PFSK-1 (cell line): ENCODE results near the gene VWA3B.

Source experiments
- SIN3A ChIP-seq: IDR thresholded peaks from 2 replicates; pipeline ENCODE4 v1.6.1; 2012; ENCODE audit warnings: mild to moderate bottlenecking, low read length, moderate library complexity, borderline replicate concordance; ENCODE audit not compliant: insufficient read depth
- TAF1 ChIP-seq: IDR thresholded peaks from 2 replicates; pipeline ENCODE4 v1.6.1; 2012; ENCODE audit warnings: low read length, control low read depth, borderline replicate concordance; ENCODE audit not compliant: insufficient read depth

DNA sequence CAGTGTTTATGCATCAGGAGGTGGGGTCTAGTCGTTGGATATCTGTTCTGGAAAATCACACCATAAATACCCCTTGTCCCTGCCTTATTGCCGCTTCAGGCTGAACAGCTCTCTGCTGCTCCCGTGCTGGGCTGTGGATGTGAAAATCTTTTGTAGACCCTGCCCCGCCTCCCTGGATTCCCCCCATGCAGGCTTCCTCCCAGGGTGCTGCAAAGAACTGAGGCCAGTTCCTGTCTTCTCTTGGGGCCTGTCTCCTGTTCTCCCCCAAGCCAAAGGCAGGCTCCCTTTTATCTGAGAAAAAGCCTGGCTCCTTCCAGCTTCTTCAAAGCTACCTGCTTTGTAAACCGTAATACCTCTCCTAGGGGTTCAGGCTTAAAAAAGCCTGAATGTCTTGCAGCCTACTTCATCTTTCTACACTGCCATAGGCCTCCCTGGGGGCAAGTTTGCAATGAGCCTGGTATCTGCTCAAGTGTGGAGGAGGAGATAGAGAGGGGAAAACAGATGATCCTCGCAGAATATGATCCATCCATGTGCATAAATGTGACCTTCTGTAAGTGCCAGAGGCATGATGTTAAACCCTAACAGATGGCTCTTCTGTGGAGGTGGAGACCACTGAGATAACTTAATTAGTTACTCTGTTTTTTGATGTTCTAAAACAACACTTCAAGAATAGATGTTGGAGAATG is 55.3 kb downstream of the VWA3B start:
- TF ChIP-seq SIN3A (no peak), TAF1 (no peak)
